ENCODE data around the gene ARHGEF10L.

DNA sequence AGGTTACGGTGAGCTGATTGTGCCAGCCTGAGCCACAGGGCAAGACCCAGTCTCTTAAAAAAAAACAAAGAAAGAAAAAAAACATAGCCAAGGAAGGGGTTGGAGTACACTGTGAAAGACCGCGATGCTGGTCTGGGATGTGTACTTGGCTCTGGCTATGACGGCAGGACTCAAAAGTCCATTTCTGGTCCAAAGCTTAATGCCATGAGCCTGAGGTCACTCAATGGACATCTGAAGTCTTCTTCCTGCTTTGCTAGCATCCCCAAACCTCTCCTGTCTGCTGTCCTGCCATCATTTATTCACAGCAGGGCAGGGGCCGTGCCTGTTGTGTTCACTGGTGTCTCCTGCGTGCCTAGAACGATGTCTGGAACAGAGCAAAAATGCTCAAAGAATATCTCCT is 1.5 kb upstream of the ARHGEF10L start:
- TF ChIP-seq CTCF (IDR thresholded peaks at IDR 0.05) (no peak), EZH2 (IDR thresholded peaks at IDR 0.05) (no peak)

All from neural progenitor cell (in vitro differentiated cells).